Mesenchymal stem cell (in vitro differentiated cells and primary cell): Measurements from ENCODE around the gene TNIP1.

ENCODE experiments used
- DNase-seq: peaks from one replicate; pipeline ENCODE4 v3.0.0-alpha.2; 2013
- H2AFZ ChIP-seq: one replicate; pipeline ENCODE4 v1.6.1; 2013; ENCODE audit warnings: low read depth, mild to moderate bottlenecking, control low read depth, inconsistent platforms, low read length, moderate library complexity
- H2AK5ac ChIP-seq: 2 replicates; pipeline ENCODE4 v1.6.1; 2013; ENCODE audit warnings: low read length, moderate library complexity, mild to moderate bottlenecking, inconsistent platforms; ENCODE audit not compliant: severe bottlenecking
- H2BK120ac ChIP-seq: one replicate; pipeline ENCODE4 v1.6.1; 2013; ENCODE audit warnings: low read depth, mild to moderate bottlenecking, inconsistent platforms, low read length, moderate library complexity
- H2BK12ac ChIP-seq, 2 experiments: one replicate each; pipeline ENCODE4 v1.6.1; 2013; ENCODE audit warnings: inconsistent platforms in 2 of 2, low read length in 2 of 2, mild to moderate bottlenecking in 2 of 2, moderate library complexity in 2 of 2, control low read depth in 1 of 2
- H2BK15ac ChIP-seq: one replicate; pipeline ENCODE4 v1.6.1; 2013; ENCODE audit warnings: mild to moderate bottlenecking, low read depth, inconsistent platforms; ENCODE audit not compliant: poor library complexity, severe bottlenecking
- H2BK5ac ChIP-seq: 2 replicates; pipeline ENCODE4 v1.6.1; 2013; ENCODE audit warnings: low read depth, mild to moderate bottlenecking, low read length, control low read depth, inconsistent platforms; ENCODE audit not compliant: poor library complexity, severe bottlenecking
- H3K14ac ChIP-seq, 2 experiments: one replicate each; pipeline ENCODE4 v1.6.1; 2013; ENCODE audit warnings: inconsistent platforms in 2 of 2, low read length in 2 of 2, control low read depth in 1 of 2, mild to moderate bottlenecking in 1 of 2, moderate library complexity in 1 of 2
- H3K18ac ChIP-seq, 2 experiments: one replicate each; pipeline ENCODE4 v1.6.1; 2013; ENCODE audit warnings: inconsistent platforms in 2 of 2, low read length in 2 of 2, control low read depth in 1 of 2, low read depth in 1 of 2, mild to moderate bottlenecking in 1 of 2
- H3K23ac ChIP-seq, 2 experiments: one replicate each; pipeline ENCODE4 v1.6.1; 2013; ENCODE audit warnings: inconsistent platforms in 2 of 2, low read length in 2 of 2, mild to moderate bottlenecking in 2 of 2, moderate library complexity in 2 of 2, control low read depth in 1 of 2
- H3K27ac ChIP-seq: 2 replicates; pipeline ENCODE4 v1.5.1; 2013; ENCODE audit warnings: mild to moderate bottlenecking, moderate library complexity, low read length, control low read depth, inconsistent platforms; ENCODE audit not compliant: poor library complexity, severe bottlenecking
- H3K27me3 ChIP-seq, 2 experiments: 2 replicates each; pipeline versions ENCODE4 v1.6.1 to v1.7.0; 2013; ENCODE audit warnings: low read length in 2 of 2, mild to moderate bottlenecking in 2 of 2, moderate library complexity in 2 of 2, control low read depth in 1 of 2, inconsistent platforms in 1 of 2; ENCODE audit not compliant: control insufficient read depth in 1 of 2, insufficient read depth in 1 of 2
- H3K36me3 ChIP-seq, 2 experiments: 2 replicates each; pipeline versions ENCODE4 v1.6.1 to v1.7.0; 2013; ENCODE audit warnings: low read length in 2 of 2, control low read depth in 1 of 2, inconsistent platforms in 1 of 2, low read depth in 1 of 2, mild to moderate bottlenecking in 1 of 2; ENCODE audit not compliant: insufficient read depth in 2 of 2, control insufficient read depth in 1 of 2
- H3K4ac ChIP-seq, 2 experiments: one replicate each; pipeline ENCODE4 v1.6.1; 2013; ENCODE audit warnings: inconsistent platforms in 2 of 2, low read length in 2 of 2, mild to moderate bottlenecking in 2 of 2, moderate library complexity in 2 of 2, control low read depth in 1 of 2, low read depth in 1 of 2
- H3K4me1 ChIP-seq: 2 replicates; pipeline ENCODE4 v1.6.1; 2013; ENCODE audit warnings: low read depth, low read length, control low read depth; ENCODE audit not compliant: control insufficient read depth, insufficient read depth
- H3K4me2 ChIP-seq: 2 replicates; pipeline ENCODE4 v1.6.1; 2013; ENCODE audit warnings: low read length, mild to moderate bottlenecking, inconsistent platforms; ENCODE audit not compliant: poor library complexity, severe bottlenecking
- H3K4me3 ChIP-seq, 2 experiments: 2 replicates each; pipeline versions ENCODE4 v1.5.1 to v1.7.0; 2013; ENCODE audit warnings: low read length in 2 of 2, mild to moderate bottlenecking in 2 of 2, control low read depth in 1 of 2, low read depth in 1 of 2; ENCODE audit not compliant: insufficient read depth in 1 of 2
- H3K79me1 ChIP-seq: replicated peaks from 2 replicates; pipeline ENCODE4 v1.6.1; 2013; ENCODE audit warnings: mild to moderate bottlenecking, control low read depth, low read length, inconsistent platforms; ENCODE audit not compliant: poor library complexity, severe bottlenecking
- H3K9ac ChIP-seq: 2 replicates; pipeline ENCODE4 v1.7.0; 2013; ENCODE audit warnings: mild to moderate bottlenecking, low read length, moderate library complexity
- H3K9me3 ChIP-seq: 2 replicates; pipeline ENCODE4 v1.7.0; 2013; ENCODE audit warnings: mild to moderate bottlenecking, low read length; ENCODE audit not compliant: control insufficient read depth
- H4K8ac ChIP-seq: one replicate; pipeline ENCODE4 v1.6.1; 2013; ENCODE audit warnings: inconsistent platforms, mild to moderate bottlenecking, low read length, moderate library complexity
- H4K91ac ChIP-seq: one replicate; pipeline ENCODE4 v1.6.1; 2013; ENCODE audit warnings: mild to moderate bottlenecking, low read length, inconsistent platforms
- whole genome bisulfite sequencing: methylation state at CpG from one replicate; pipeline ENCODE4 v1.1.7; 2013; ENCODE audit warnings: mixed read lengths; 5-methylcytosine and 5-hydroxymethylcytosine counted together

The TNIP1 gene

DNA sequence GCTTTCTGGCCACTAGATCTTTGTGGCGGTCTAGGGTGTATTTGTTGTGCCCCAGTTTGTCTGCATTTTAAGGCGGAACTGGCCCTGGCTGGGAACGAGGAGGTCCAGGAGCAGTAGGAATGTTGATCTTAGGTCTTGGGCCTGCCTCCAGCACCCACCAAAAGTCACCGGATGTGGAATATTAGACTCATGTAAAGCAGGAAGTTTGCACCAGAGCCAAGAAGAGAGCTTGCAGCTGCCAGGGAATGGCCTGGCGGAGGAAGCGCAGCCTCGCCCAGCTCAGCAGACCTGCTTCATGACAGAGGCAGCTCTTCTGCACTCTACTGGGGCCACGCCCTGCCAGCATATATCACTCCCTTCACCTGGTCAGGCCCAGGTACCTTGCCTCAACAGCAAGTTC lies 57.2 kb downstream of the TNIP1 start:
- Histone ChIP-seq H2AK5ac (no peak overlapping the region), H2BK12ac (no peak overlapping the region), H4K8ac (no peak overlapping the region), H2BK5ac (no peak overlapping the region), H3K79me1 (peaks cover 10% of the 10 kb centered on the region), H3K4ac (no peak overlapping the region), H2BK15ac (no peak overlapping the region), H4K91ac (no peak overlapping the region), H3K4me2 (no peak overlapping the region), H3K9me3 (no peaks in the 10 kb centered on the region), H3K4me3 (peak overlapping the region in 1 of 2 experiments; percentile 47), H2BK120ac (no peak overlapping the region), H3K4me1 (peaks cover 21% of the 10 kb centered on the region), H3K36me3 (peaks cover 46 to 51% of the 10 kb centered on the region in 2 experiments), H3K9ac (peak overlapping the region; percentile 78), H3K23ac (no peak overlapping the region), H2AFZ (no peak overlapping the region), H3K18ac (no peak overlapping the region), H3K27ac (no peak overlapping the region), H3K14ac (no peak overlapping the region), H3K27me3 (no peaks in the 10 kb centered on the region)
- WGBS: 99% methylated on average over 7 of the region's 8 CpGs
- DNase-seq: no peak

DNA sequence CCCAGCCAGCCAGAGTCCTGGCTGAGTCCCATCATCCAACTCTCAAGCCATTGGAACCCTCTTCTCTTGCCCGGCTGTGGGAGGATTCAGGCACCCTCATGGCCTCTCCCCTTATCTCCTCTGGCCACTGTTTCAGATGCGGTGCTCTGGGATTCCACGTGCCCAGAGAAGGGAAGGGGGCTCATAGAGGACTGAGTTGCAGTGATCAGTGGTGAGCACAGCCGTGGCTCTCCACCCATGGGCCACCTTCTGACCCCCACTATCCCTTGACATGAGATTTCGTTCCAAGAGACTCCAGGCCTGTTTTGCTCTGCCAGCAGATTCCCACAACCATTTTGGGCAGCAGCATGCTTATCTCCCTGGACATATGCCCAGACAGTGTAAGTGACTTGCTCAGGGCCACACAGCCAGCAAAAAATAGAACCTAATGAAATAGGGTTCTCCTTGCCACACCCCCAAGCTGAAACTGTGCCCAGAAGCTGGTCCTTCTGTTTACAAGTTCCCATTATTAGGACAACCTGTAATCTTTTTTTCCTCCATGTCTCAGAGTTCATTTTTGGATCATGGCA lies 57.7 kb downstream of the TNIP1 start:
- Histone ChIP-seq H3K4me2 (no peak overlapping the region), H2BK12ac (no peak overlapping the region), H4K8ac (no peak overlapping the region), H3K79me1 (peaks cover 10% of the 10 kb centered on the region), H2AK5ac (no peak overlapping the region), H3K9ac (peak overlapping the region; percentile 78), H2AFZ (no peak overlapping the region), H2BK120ac (no peak overlapping the region), H3K9me3 (no peaks in the 10 kb centered on the region), H3K27me3 (no peaks in the 10 kb centered on the region), H3K36me3 (peaks cover 41 to 46% of the 10 kb centered on the region in 2 experiments), H3K4me1 (peaks cover 21% of the 10 kb centered on the region), H4K91ac (no peak overlapping the region), H3K18ac (no peak overlapping the region), H3K23ac (no peak overlapping the region), H2BK5ac (no peak overlapping the region), H3K4ac (no peak overlapping the region), H2BK15ac (no peak overlapping the region), H3K4me3 (peak overlapping the region in 1 of 2 experiments; percentile 84), H3K27ac (no peak overlapping the region), H3K14ac (no peak overlapping the region)
- WGBS: 91% methylated on average over 4 of the region's 5 CpGs
- DNase-seq: no peak

DNA sequence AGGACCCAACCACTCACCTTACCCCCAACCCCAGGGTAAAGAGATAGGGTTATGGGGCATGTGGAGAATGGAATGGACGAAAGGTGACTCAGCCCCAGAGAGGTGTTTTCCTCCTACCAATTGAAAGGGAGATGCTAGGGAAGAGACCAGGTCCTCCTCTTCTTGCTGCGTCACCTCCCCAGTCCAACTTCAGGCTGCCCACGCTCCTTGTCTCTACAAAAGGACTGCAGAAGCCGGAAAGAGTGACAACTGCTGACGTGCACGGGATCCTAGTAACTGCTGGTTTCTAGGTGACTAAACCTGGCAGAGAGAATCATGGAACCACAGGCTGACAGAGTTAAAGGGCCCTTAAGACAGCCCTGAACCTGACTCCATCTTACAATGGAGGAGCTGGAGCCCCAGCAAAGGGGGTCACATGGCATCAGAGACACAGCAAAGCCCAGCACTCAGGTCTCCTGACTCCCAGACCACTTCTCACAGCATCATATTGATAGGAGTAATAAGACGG lies 58.3 kb downstream of the TNIP1 start:
- no peak overlapping the region for H2BK120ac ChIP-seq
- H3K27ac ChIP-seq: no peak overlapping the region
- no peak overlapping the region for H2AK5ac ChIP-seq
- H2BK12ac ChIP-seq: no peak overlapping the region
- no peaks in the 10 kb centered on the region for H3K9me3 ChIP-seq
- H3K4me2 ChIP-seq: no peak overlapping the region
- H3K18ac ChIP-seq: no peak overlapping the region
- H3K36me3 ChIP-seq: peaks cover 36 to 40% of the 10 kb centered on the region in 2 experiments
- DNase-seq: no peak
- H3K14ac ChIP-seq: no peak overlapping the region
- H3K23ac ChIP-seq: no peak overlapping the region
- H4K91ac ChIP-seq: no peak overlapping the region
- H3K4me3 ChIP-seq: peak overlapping the region in 1 of 2 experiments; percentile 84
- WGBS: 86% methylated on average over 7 of the region's 7 CpGs
- no peaks in the 10 kb centered on the region for H3K27me3 ChIP-seq
- H3K79me1 ChIP-seq: peaks cover 6% of the 10 kb centered on the region
- H2AFZ ChIP-seq: no peak overlapping the region
- H2BK15ac ChIP-seq: no peak overlapping the region
- no peak overlapping the region for H3K4ac ChIP-seq
- H2BK5ac ChIP-seq: no peak overlapping the region
- peaks cover 21% of the 10 kb centered on the region for H3K4me1 ChIP-seq
- no peak overlapping the region for H4K8ac ChIP-seq
- peak overlapping the region; percentile 78 for H3K9ac ChIP-seq

DNA sequence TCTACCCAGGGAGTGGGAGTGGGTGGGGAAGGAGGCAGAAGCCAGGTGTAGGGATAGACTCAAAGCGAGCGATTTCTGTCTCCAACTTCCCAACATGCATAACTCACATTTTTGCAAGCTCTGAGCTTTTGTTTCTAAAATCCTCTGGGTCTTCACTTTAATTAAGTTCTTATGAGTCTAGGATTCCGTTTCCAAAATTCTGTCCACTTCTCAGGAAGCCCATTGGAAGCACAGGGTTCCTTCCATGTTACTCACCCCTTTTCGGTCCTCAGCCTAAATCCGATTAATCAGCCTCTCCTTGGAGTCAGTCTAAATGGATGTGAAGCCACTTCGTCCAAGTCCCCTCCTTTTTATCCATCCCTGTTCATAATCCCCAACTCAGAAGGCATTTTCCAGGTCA lies 59.1 kb downstream of the TNIP1 start:
- no peak overlapping the region for H3K4ac ChIP-seq
- peaks cover 21% of the 10 kb centered on the region for H3K4me1 ChIP-seq
- no peak overlapping the region for H2AK5ac ChIP-seq
- H3K79me1 ChIP-seq: peaks cover 4% of the 10 kb centered on the region
- H2BK5ac ChIP-seq: no peak overlapping the region
- H2BK15ac ChIP-seq: no peak overlapping the region
- H3K4me2 ChIP-seq: peak overlapping the region; percentile 86
- H3K36me3 ChIP-seq: peaks cover 28 to 32% of the 10 kb centered on the region in 2 experiments
- H3K14ac ChIP-seq: no peak overlapping the region
- no peaks in the 10 kb centered on the region for H3K9me3 ChIP-seq
- 95% methylated on average over 6 of the region's 6 CpGs for WGBS
- no peak overlapping the region for H2BK12ac ChIP-seq
- peak overlapping the region in 1 of 2 experiments; percentile 84 for H3K4me3 ChIP-seq
- H3K9ac ChIP-seq: peak overlapping the region; percentile 78
- no peak overlapping the region for H3K23ac ChIP-seq
- H4K91ac ChIP-seq: no peak overlapping the region
- H2BK120ac ChIP-seq: no peak overlapping the region
- no peak overlapping the region for H3K27ac ChIP-seq
- DNase-seq: no peak
- H2AFZ ChIP-seq: no peak overlapping the region
- no peak overlapping the region for H3K18ac ChIP-seq
- H3K27me3 ChIP-seq: no peaks in the 10 kb centered on the region
- H4K8ac ChIP-seq: no peak overlapping the region
